Erythroblast (primary cell): Measurements from ENCODE around the gene NTSR2.

Experiments
- GATA1 ChIP-seq: IDR thresholded peaks from 2 replicates; pipeline ENCODE4 v1.6.1; 2011; ENCODE audit warnings: low read depth, mild to moderate bottlenecking, control low read depth, low read length, moderate library complexity
- POLR2A ChIP-seq: IDR thresholded peaks from 2 replicates; pipeline ENCODE4 v1.6.1; 2011; ENCODE audit warnings: mild to moderate bottlenecking, low read length

GRCh38 chr2:11710632-11711353 lies 40.8 kb upstream of the NTSR2 start:
- TF ChIP-seq POLR2A = no peak
- TF ChIP-seq GATA1 = no peak
